Activated CD8-positive, alpha-beta memory T cell treated with anti-CD3 and anti-CD28 coated beads, Interleukin-2, amount 50 U/mL, for 1 hour (primary cell): Measurements from ENCODE around the gene ELMO1.

Experiments used
- DNase-seq: peaks from one replicate; pipeline ENCODE4 v3.0.0-alpha.2; 2020; ENCODE audit errors: extremely low read depth

The ELMO1 gene

GRCh38 chr7:37097276-37097675 lies 351.4 kb downstream of the ELMO1 start:
- DNase-seq, result no peak

GRCh38 chr7:37096341-37096740 lies 352.3 kb downstream of the ELMO1 start:
- no peak for DNase-seq

- DNase-seq, result no peak
Observed at GRCh38 chr7:37095122-37095521, 353.5 kb downstream of the ELMO1 start.

GRCh38 chr7:37093257-37093656 lies 355.4 kb downstream of the ELMO1 start:
- DNase-seq, result no peak

GRCh38 chr7:37092548-37092947 lies 356.1 kb downstream of the ELMO1 start:
- DNase-seq, result no peak

- DNase-seq, result no peak
Observed at GRCh38 chr7:37089972-37090371, 358.7 kb downstream of the ELMO1 start.

GRCh38 chr7:37085600-37085999 lies 363.1 kb downstream of the ELMO1 start:
- no peak for DNase-seq

- DNase-seq, result no peak
Observed at GRCh38 chr7:37084303-37084702, 364.4 kb downstream of the ELMO1 start.

GRCh38 chr7:37083311-37084096 lies 365.2 kb downstream of the ELMO1 start:
- no peak for DNase-seq

GRCh38 chr7:37081436-37081835 lies 367.2 kb downstream of the ELMO1 start:
- DNase-seq, result no peak

- no peak for DNase-seq
Observed at GRCh38 chr7:37079420-37079819, 369.2 kb downstream of the ELMO1 start.

GRCh38 chr7:37076668-37077067 lies 372.0 kb downstream of the ELMO1 start:
- DNase-seq, result no peak

- DNase-seq, result no peak
Observed at GRCh38 chr7:37074370-37074769, 374.3 kb downstream of the ELMO1 start.

- no peak for DNase-seq
Observed at GRCh38 chr7:37071124-37071523, 377.5 kb downstream of the ELMO1 start.

- no peak for DNase-seq
Observed at GRCh38 chr7:37070471-37070870, 378.2 kb downstream of the ELMO1 start.

- no peak for DNase-seq
Observed at GRCh38 chr7:37070031-37070430, 378.6 kb downstream of the ELMO1 start.

GRCh38 chr7:37069336-37069735 lies 379.3 kb downstream of the ELMO1 start:
- no peak for DNase-seq

GRCh38 chr7:37068902-37069301 lies 379.8 kb downstream of the ELMO1 start:
- DNase-seq, result no peak

- no peak for DNase-seq
Observed at GRCh38 chr7:37068038-37068437, 380.6 kb downstream of the ELMO1 start.

GRCh38 chr7:37065779-37066271 lies 382.8 kb downstream of the ELMO1 start:
- no peak for DNase-seq

GRCh38 chr7:37062560-37062859 lies 386.2 kb downstream of the ELMO1 start:
- DNase-seq, result no peak

GRCh38 chr7:37061849-37062559 lies 386.7 kb downstream of the ELMO1 start:
- no peak for DNase-seq

GRCh38 chr7:37056234-37056912 lies 392.3 kb downstream of the ELMO1 start:
- DNase-seq, result no peak
